Sigmoid colon (tissue), 7 donors: ENCODE measurements around the gene LLPH. TPM values are rescaled to one million over a fixed set of nuclear protein-coding genes. Genes with fewer than 3 reads are reported as not detected.

Experiments used
- DNase-seq: peaks from one replicate; pipeline ENCODE4 v3.0.0-alpha.2; 2019
- H3K27ac ChIP-seq, 4 donors: fragments of 200-600 bp; sonication (generic); one replicate each; pipeline ENCODE4 v1.5.1; 2016 to 2019; ENCODE audit warnings: mild to moderate bottlenecking in 1 of 4
- H3K27me3 ChIP-seq, 3 donors: fragments of 200-600 bp; sonication (generic); one replicate each; pipeline ENCODE4 v1.5.1; 2019; ENCODE audit warnings: mild to moderate bottlenecking in 1 of 3
- H3K36me3 ChIP-seq, 4 donors: fragments of 200-600 bp; sonication (generic); one replicate each; pipeline ENCODE4 v1.5.1; 2016 to 2019
- H3K4me1 ChIP-seq, 4 donors: fragments of 200-600 bp; sonication (generic); one replicate each; pipeline ENCODE4 v1.5.1; 2017 to 2019
- H3K4me3 ChIP-seq, 4 donors: fragments of 200-600 bp; sonication (generic); one replicate each; pipeline ENCODE4 v1.5.1; 2017 to 2019; ENCODE audit warnings: mild to moderate bottlenecking in 2 of 4, moderate library complexity in 1 of 4
- H3K9me3 ChIP-seq, 4 donors: fragments of 200-600 bp in 3 of 4; sonication (generic) in 3 of 4; one replicate each; pipeline versions ENCODE4 v1.5.1 to v1.6.1; 2013 to 2019
- CTCF ChIP-seq, 4 experiments: fragments of 450-650 bp in 3 of 4; fragments of 200-600 bp in 1 of 4; IDR thresholded peaks; one replicate each; pipeline ENCODE4 v1.5.1; 2016 to 2019; ENCODE audit warnings: antibody characterized with exemption in 4 of 4, mild to moderate bottlenecking in 3 of 4, moderate library complexity in 2 of 4
- EP300 ChIP-seq, 4 donors: sonication (generic); formaldehyde crosslinking; IDR thresholded peaks; one replicate each; pipeline ENCODE4 v1.6.1; 2017; ENCODE audit warnings: antibody characterized with exemption in 4 of 4
- POLR2A ChIP-seq, 2 donors: fragments of 450-650 bp; IDR thresholded peaks; one replicate each; pipeline ENCODE4 v1.6.1; 2016; ENCODE audit warnings: antibody characterized with exemption in 2 of 2, mild to moderate bottlenecking in 2 of 2, moderate library complexity in 2 of 2
- POLR2AphosphoS5 ChIP-seq, 4 donors: sonication (generic); formaldehyde crosslinking; IDR thresholded peaks; one replicate each; pipeline ENCODE4 v1.6.1; 2017; ENCODE audit warnings: antibody characterized with exemption in 4 of 4
- WGBS, 2 donors: extraction: QIAGEN DNeasy Blood & Tissue Kit; methylation state at CpG; one replicate each; pipeline ENCODE4 v1.1.7; 2013; 5-methylcytosine and 5-hydroxymethylcytosine counted together
- intact Hi-C: fragments of 100-400 bp; cut with DNase I; formaldehyde crosslinking; loops from one replicate; pipeline ENCODE4 v1.15.1; 2023
- polyA plus RNA-seq, 3 donors: library from polyadenylated mRNA; stranded (reverse); fragments of 200-250 nt; gene quantifications; one replicate each; pipeline ENCODE4 v1.2.3, GENCODE V29; 2013
- total RNA-seq, 4 donors: library from RNA; depleted of rRNA; stranded (reverse); fragments of >200 nt; gene quantifications; one replicate each; pipeline ENCODE4 v1.1.0, GENCODE V29; 2016
- donor health status: healthy with polysubstance abuse.
- donor health status: Bipolar disorder and iron deficiency.
- donor health status: healthy.

LLPH gene
- total and polyA plus RNA-seq, 7 donors = 5.0 to 30.6 (median 10.3) TPM

GRCh38 chr12:66164349-66164821, 33.8 kb upstream of the LLPH start:
- Histone ChIP-seq H3K27me3 (no peaks in the 10 kb centered on the region), H3K36me3 (peaks cover 0 to 12% (median 5%) of the 10 kb centered on the region in 4 donors), H3K4me1 (peaks cover 0 to 36% (median 27%) of the 10 kb centered on the region in 4 donors), H3K9me3 (no peaks in the 10 kb centered on the region), H3K4me3 (no peak overlapping the region), H3K27ac (no peak overlapping the region)
- no peak for TF ChIP-seq POLR2A (IDR thresholded peaks at IDR 0.05)
- no peak for TF ChIP-seq EP300 (IDR thresholded peaks at IDR 0.05)
- no peak for TF ChIP-seq POLR2AphosphoS5 (IDR thresholded peaks at IDR 0.05)
- TF ChIP-seq CTCF (IDR thresholded peaks at IDR 0.05) = no peak
- intact Hi-C loops = no loop called here
- DNase-seq = no peak
- 90 to 97% methylated on average over 3 of the region's 3 CpGs for WGBS, 2 donors

GRCh38 chr12:66163289-66163688, 32.7 kb upstream of the LLPH start:
- H3K27ac ChIP-seq = no peak overlapping the region
- H3K27me3 ChIP-seq = no peaks in the 10 kb centered on the region
- 63 to 73% methylated on average over 4 of the region's 4 CpGs for WGBS, 2 donors
- H3K4me3 ChIP-seq = no peak overlapping the region
- H3K9me3 ChIP-seq = no peaks in the 10 kb centered on the region
- intact Hi-C loops = no loop called here
- no peak for DNase-seq
- H3K36me3 ChIP-seq = peaks cover 0 to 19% (median 5%) of the 10 kb centered on the region in 4 donors
- no peak for TF ChIP-seq POLR2AphosphoS5 (IDR thresholded peaks at IDR 0.05)
- TF ChIP-seq CTCF (IDR thresholded peaks at IDR 0.05) = no peak
- TF ChIP-seq EP300 (IDR thresholded peaks at IDR 0.05) = no peak
- no peak for TF ChIP-seq POLR2A (IDR thresholded peaks at IDR 0.05)
- H3K4me1 ChIP-seq = peaks cover 0 to 30% (median 23%) of the 10 kb centered on the region in 4 donors

GRCh38 chr12:66162701-66163100, 32.2 kb upstream of the LLPH start:
- H3K36me3 ChIP-seq = peaks cover 0 to 19% (median 5%) of the 10 kb centered on the region in 4 donors
- whole genome bisulfite sequencing, 2 donors = 67 to 74% methylated on average over 2 of the region's 2 CpGs
- no peaks in the 10 kb centered on the region for H3K9me3 ChIP-seq
- H3K4me1 ChIP-seq = peaks cover 0 to 24% (median 17%) of the 10 kb centered on the region in 4 donors
- H3K27me3 ChIP-seq = no peaks in the 10 kb centered on the region
- intact Hi-C loops = no loop called here
- H3K27ac ChIP-seq = no peak overlapping the region
- TF ChIP-seq EP300 (IDR thresholded peaks at IDR 0.05) (no peak), POLR2A (IDR thresholded peaks at IDR 0.05) (no peak), POLR2AphosphoS5 (IDR thresholded peaks at IDR 0.05) (no peak), CTCF (IDR thresholded peaks at IDR 0.05) (no peak)
- DNase-seq = no peak
- H3K4me3 ChIP-seq = no peak overlapping the region

GRCh38 chr12:66160704-66161103, 30.2 kb upstream of the LLPH start:
- no peak overlapping the region for H3K4me3 ChIP-seq
- no peak overlapping the region for H3K27ac ChIP-seq
- TF ChIP-seq CTCF (IDR thresholded peaks at IDR 0.05) (no peak), POLR2AphosphoS5 (IDR thresholded peaks at IDR 0.05) (no peak), EP300 (IDR thresholded peaks at IDR 0.05) (no peak), POLR2A (IDR thresholded peaks at IDR 0.05) (no peak)
- peaks cover 0 to 19% (median 5%) of the 10 kb centered on the region in 4 donors for H3K36me3 ChIP-seq
- no peaks in the 10 kb centered on the region for H3K27me3 ChIP-seq
- DNase-seq = no peak
- H3K4me1 ChIP-seq = peaks cover 0 to 18% (median 13%) of the 10 kb centered on the region in 4 donors
- no peaks in the 10 kb centered on the region for H3K9me3 ChIP-seq
- 94 to 97% methylated on average over 28 of the region's 28 CpGs for WGBS, 2 donors
- intact Hi-C loops = no loop called here

GRCh38 chr12:66159123-66159522, 28.6 kb upstream of the LLPH start:
- Histone ChIP-seq H3K4me1 (peaks cover 0 to 31% (median 27%) of the 10 kb centered on the region in 4 donors), H3K4me3 (no peak overlapping the region), H3K9me3 (no peaks in the 10 kb centered on the region), H3K27me3 (no peaks in the 10 kb centered on the region), H3K27ac (no peak overlapping the region), H3K36me3 (peaks cover 0 to 19% (median 5%) of the 10 kb centered on the region in 4 donors)
- DNase-seq = no peak
- TF ChIP-seq POLR2AphosphoS5 (IDR thresholded peaks at IDR 0.05) = no peak
- TF ChIP-seq POLR2A (IDR thresholded peaks at IDR 0.05) = no peak
- TF ChIP-seq EP300 (IDR thresholded peaks at IDR 0.05) = no peak
- TF ChIP-seq CTCF (IDR thresholded peaks at IDR 0.05) = no peak
- intact Hi-C loops = no loop called here
